Measurements from ENCODE around the gene GREM2.

DNA sequence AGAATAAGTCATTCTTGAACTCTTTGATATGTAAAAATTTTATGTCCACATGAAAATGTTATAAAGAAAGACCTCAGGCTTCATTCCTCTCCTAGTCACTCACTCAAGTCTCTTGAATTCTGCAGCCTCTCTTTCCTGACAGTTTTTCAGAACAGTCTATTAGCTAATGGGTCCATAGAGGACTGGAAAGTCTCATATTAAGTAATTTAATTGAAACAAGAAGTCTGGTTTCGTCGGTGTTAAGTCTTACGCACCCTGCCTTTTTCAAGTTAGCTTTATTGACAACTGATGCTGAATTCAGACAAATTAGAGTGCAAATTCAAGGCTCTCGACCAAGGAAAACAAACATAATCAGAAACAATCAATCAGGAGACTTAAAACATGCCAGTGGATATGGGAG, 105.8 kb downstream of the GREM2 start:
- no peak for TF ChIP-seq CTCF (conservative IDR thresholded peaks at IDR 0.05; ENCODE audit: low read depth, low read length)
- TF ChIP-seq, protein P1, sequence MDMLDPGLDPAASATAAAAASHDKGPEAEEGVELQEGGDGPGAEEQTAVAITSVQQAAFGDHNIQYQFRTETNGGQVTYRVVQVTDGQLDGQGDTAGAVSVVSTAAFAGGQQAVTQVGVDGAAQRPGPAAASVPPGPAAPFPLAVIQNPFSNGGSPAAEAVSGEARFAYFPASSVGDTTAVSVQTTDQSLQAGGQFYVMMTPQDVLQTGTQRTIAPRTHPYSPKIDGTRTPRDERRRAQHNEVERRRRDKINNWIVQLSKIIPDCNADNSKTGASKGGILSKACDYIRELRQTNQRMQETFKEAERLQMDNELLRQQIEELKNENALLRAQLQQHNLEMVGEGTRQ (IDR thresholded peaks at IDR 0.05; ENCODE audit: low read depth, low read length) = no peak
- no peak for TF ChIP-seq SMC3 (IDR thresholded peaks at IDR 0.05; ENCODE audit: low read depth, low read length)
- no peak for TF ChIP-seq BHLHE40 (IDR thresholded peaks at IDR 0.05; ENCODE audit: low read depth, low read length)
- TF ChIP-seq RFX5 (IDR thresholded peaks at IDR 0.05; ENCODE audit: low read depth, low read length) = no peak
- TF ChIP-seq POLR2A (IDR thresholded peaks at IDR 0.05; ENCODE audit: low read depth, low read length) = no peak
- no peak for TF ChIP-seq MXI1 (IDR thresholded peaks at IDR 0.05; ENCODE audit: borderline replicate concordance, low read depth, low read length)
- TF ChIP-seq RAD21 (IDR thresholded peaks at IDR 0.05; ENCODE audit: low read length) = no peak
- no peak for TF ChIP-seq CEBPB (IDR thresholded peaks at IDR 0.05; ENCODE audit: low read depth, low read length)
- TF ChIP-seq FOS (IDR thresholded peaks at IDR 0.05; ENCODE audit: low read depth, low read length) = no peak

Data from IMR-90 (cell line).